GM23248 (cell line): Measurements from ENCODE around the gene TMEM154.

Source experiments
- EZH2 ChIP-seq: fragments of 200-600 bp; sonication (generic); IDR thresholded peaks from 2 replicates; pipeline ENCODE4 v1.6.1; 2018; ENCODE audit warnings: antibody characterized with exemption, mild to moderate bottlenecking; ENCODE audit not compliant: insufficient read depth, poor library complexity, severe bottlenecking
- EZH2phosphoT487 ChIP-seq: fragments of 200-600 bp; sonication (generic); IDR thresholded peaks from 2 replicates; pipeline ENCODE4 v1.6.1; 2018; ENCODE audit warnings: antibody characterized with exemption, moderate library complexity, mild to moderate bottlenecking, low read depth; ENCODE audit not compliant: insufficient read depth

DNA sequence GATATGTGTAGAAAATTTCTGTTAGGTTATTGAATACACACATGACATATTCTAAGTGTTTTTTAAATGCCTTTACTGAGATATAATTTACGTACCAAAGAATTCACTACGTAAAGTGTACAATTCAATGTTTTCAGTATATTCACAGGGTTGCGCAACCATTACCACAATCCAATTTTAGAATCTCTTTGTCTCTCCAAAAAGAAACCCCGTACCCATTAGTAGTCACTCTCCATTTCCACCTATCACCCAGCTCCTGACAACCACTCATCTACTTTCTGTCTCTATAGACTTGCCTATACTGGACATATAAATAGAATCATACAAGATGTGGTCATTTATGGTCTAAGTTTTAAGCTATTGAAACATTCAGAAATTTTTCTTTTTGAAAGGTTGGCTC, 90.9 kb downstream of the TMEM154 start:
- no peak for TF ChIP-seq EZH2
- no peak for TF ChIP-seq EZH2phosphoT487
